Measurements from ENCODE around the gene NACA.
"Not testable (repeated sequence)": the region's sequence is repeated elsewhere in the genome, so short reads cannot be mapped to it uniquely, and the experiment has no call there.

Gene NACA

DNA sequence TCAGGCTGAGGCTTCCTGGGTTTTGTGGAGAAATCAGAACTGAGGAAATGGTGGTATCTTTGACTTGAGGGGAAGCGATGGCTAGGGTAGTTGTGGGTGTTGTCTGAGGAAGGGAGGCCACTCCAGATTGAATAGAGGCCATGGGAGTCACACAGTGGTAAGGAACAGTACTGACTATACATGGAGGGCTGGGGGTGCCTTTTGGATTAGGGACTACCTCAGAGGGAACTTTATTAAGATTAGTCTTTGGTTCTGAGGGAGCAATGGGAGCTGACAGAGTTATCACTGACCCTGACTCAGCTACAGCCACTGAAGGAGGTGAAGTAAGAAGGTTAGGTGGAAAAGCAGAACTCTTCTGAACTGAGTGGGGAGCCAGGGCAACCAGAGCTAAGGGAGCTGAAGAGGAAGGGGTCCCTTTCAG is 4.4 kb downstream of the NACA start:
- peaks cover 22% of the 10 kb centered on the region for H3K4me1 ChIP-seq (ENCODE audit: insufficient read depth, low read length)
- H2AFZ ChIP-seq (ENCODE audit: low read depth, low read length) = no peak overlapping the region
- H3K9me3 ChIP-seq (ENCODE audit: low read length) = no peaks in the 10 kb centered on the region
- H3K27me3 ChIP-seq (ENCODE audit: insufficient read depth, low read length) = no peaks in the 10 kb centered on the region
- H3K4me3 ChIP-seq (ENCODE audit: low read length) = no peak overlapping the region
- peaks cover 54% of the 10 kb centered on the region for H3K36me3 ChIP-seq (ENCODE audit: insufficient read depth, low read length)

DNA sequence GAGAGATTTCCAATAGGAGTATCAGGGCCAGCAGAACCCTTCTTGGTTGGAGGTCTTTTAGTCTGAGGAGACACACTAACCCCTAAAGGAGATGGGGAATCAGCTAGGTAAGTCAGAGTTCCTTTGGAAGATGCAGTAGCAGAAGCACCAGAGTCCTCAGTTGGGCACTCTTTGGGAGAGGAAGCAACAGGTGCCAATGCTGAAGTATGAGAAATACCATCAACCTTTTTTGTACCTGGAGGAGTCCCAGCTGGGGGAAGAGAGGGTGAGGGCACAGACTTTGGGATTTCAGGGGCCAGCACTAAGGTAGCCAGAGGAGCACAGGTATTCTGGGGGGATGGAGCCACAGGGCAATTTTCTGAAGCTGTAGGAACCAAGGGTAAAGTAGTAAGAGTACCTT is 6.0 kb downstream of the NACA start:
- Histone ChIP-seq H3K36me3 (ENCODE audit: insufficient read depth, low read length) (peaks cover 69% of the 10 kb centered on the region), H3K4me3 (ENCODE audit: low read length) (no peak overlapping the region), H3K4me1 (ENCODE audit: insufficient read depth, low read length) (peaks cover 21% of the 10 kb centered on the region), H3K27me3 (ENCODE audit: insufficient read depth, low read length) (no peaks in the 10 kb centered on the region), H3K9me3 (ENCODE audit: low read length) (no peaks in the 10 kb centered on the region), H2AFZ (ENCODE audit: low read depth, low read length) (no peak overlapping the region)

DNA sequence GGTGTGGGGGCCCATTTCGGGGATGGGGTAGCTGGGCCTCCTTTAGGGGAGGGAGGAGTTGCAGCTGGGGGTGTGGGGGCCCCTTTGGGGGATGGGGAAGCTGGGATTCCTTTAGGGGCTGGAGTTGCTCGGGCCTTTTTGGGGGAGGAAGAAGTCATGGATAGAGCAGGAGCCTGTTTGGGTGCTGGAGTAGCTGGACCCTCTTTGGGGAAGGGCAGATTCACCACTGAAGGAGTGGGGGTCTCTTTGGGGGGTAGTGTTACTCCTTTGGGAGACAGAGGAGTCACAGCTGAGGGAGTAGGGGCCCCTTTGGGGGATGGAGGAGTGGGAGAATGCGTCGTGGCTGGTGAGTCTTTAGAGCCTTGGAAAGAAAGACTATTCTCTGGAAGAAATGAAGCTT is 6.5 kb downstream of the NACA start:
- H2AFZ ChIP-seq (ENCODE audit: low read depth, low read length) = no peak overlapping the region
- no peaks in the 10 kb centered on the region for H3K9me3 ChIP-seq (ENCODE audit: low read length)
- no peaks in the 10 kb centered on the region for H3K27me3 ChIP-seq (ENCODE audit: insufficient read depth, low read length)
- no peak overlapping the region for H3K4me3 ChIP-seq (ENCODE audit: low read length)
- peaks cover 17% of the 10 kb centered on the region for H3K4me1 ChIP-seq (ENCODE audit: insufficient read depth, low read length)
- peaks cover 73% of the 10 kb centered on the region for H3K36me3 ChIP-seq (ENCODE audit: insufficient read depth, low read length)

DNA sequence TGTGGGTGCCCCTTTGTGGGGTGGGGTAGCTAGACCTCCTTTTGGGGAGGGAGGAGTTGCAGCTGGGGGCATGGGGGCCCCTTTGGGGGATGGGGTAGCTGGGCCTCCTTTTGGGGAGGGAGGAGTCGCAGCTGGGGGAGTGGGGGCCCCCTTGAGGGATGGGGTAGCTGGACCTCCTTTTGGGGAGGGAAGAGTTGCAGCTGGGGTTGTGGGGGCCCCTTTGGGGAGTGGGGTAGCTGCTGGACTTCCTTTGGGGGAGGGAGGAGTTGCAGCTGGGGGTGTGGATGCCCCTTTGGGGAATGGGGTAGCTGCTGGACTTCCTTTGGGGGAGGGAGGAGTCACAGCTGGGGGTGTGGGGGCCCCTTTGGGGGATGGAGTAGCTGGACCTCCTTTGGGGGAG is 7.0 kb downstream of the NACA start:
- Histone ChIP-seq H2AFZ (ENCODE audit: low read depth, low read length) (no peak overlapping the region), H3K4me3 (ENCODE audit: low read length) (no peak overlapping the region), H3K4me1 (ENCODE audit: insufficient read depth, low read length) (peaks cover 12% of the 10 kb centered on the region), H3K9me3 (ENCODE audit: low read length) (no peaks in the 10 kb centered on the region), H3K27me3 (ENCODE audit: insufficient read depth, low read length) (no peaks in the 10 kb centered on the region), H3K36me3 (ENCODE audit: insufficient read depth, low read length) (peaks cover 77% of the 10 kb centered on the region)

DNA sequence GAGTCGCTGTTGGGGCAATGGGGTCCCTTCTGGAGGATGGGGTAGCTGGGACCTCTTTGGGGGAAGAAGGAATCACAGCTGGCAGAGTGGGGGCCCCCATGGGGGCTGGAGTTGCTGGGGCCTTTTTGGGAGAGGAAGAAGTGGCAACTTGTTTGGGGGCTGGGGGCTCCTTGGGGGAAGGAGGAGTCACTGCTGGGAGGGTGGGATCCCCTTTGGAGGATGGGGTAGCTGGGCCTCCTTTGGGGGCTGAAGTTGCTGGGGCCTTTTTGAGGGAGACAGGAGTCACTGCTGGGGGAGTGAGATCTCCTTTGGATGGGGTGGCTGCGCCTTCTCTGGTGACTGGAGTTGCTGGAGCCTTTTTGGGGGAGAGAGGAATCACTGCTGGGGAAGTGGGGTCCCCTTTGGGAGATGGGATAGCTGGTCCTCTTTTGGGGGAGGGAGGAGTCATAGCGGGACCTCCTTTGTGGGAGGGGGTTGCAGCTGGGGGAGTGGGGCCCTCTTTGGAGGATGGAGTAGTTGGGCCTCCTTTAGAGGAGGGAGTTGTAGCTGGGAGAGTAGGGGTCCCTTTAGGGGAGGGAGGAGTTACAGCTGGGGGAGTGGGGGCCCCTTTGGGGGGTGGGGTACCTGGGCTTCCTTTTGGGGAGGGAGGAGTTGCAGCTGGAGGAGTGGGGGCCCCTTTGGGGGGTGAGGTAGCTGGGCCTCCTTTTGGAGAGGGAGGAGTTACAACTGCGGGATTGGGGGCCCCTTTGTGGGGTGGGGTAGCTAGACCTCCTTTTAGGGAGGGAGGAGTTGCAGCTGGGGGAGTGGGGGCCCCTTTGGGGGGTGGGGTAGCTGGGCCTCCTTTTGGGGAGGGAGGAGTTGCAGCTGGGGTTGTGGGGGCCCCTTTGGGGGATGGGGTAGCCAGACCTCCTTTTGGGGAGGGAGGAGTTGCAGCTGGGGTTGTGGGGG is 7.9 kb downstream of the NACA start:
- no peaks in the 10 kb centered on the region for H3K27me3 ChIP-seq (ENCODE audit: insufficient read depth, low read length)
- no peak overlapping the region for H3K4me3 ChIP-seq (ENCODE audit: low read length)
- H2AFZ ChIP-seq (ENCODE audit: low read depth, low read length) = no peak overlapping the region
- peaks cover 3% of the 10 kb centered on the region for H3K4me1 ChIP-seq (ENCODE audit: insufficient read depth, low read length)
- peaks cover 77% of the 10 kb centered on the region for H3K36me3 ChIP-seq (ENCODE audit: insufficient read depth, low read length)
- no peaks in the 10 kb centered on the region for H3K9me3 ChIP-seq (ENCODE audit: low read length)

DNA sequence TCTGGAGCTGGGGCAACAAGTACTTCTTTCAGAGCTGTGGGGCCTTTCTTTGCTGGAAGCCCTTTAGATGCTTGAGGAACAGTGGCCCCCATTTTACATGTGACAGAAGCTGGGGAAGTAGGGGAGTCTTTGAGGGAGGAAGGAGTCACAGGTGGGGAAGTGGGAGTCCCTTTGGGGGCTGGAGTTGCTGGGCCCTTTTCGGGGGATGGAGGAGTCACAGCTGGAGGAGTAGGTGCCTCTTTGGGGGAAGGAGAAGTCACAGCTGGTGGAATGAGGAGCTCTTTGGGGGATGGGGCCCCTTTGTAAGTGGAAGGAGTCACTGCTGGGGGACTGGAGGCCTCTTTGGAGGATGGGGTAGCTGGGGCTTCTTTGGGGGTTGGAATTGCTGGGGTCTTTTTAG is 8.6 kb downstream of the NACA start:
- H3K36me3 ChIP-seq (ENCODE audit: insufficient read depth, low read length) = peaks cover 75% of the 10 kb centered on the region
- no peak overlapping the region for H3K4me3 ChIP-seq (ENCODE audit: low read length)
- H3K9me3 ChIP-seq (ENCODE audit: low read length) = no peaks in the 10 kb centered on the region
- no peaks in the 10 kb centered on the region for H3K27me3 ChIP-seq (ENCODE audit: insufficient read depth, low read length)
- H3K4me1 ChIP-seq (ENCODE audit: insufficient read depth, low read length) = no peaks in the 10 kb centered on the region
- H2AFZ ChIP-seq (ENCODE audit: low read depth, low read length) = no peak overlapping the region

DNA sequence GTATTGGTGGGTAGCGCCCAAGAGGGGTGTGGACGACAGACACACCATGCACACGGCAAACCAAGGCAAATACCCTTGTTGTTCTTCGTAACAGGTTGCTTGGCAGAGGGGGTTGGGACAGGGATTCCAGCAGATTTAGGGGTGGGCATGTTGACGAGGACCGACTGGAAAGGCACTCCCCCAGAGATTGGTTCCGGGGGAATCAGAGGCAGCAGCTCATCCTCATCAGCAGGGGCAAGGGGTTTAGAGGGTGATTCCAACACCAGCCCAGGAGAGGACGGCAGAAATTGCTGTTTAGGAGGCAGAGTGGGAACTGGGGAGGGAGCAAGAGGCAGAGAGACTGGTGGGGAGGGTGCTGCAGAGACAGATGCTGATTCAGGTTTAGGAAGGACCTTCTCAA is 9.3 kb downstream of the NACA start:
- Histone ChIP-seq H3K9me3 (ENCODE audit: low read length) (no peaks in the 10 kb centered on the region), H2AFZ (ENCODE audit: low read depth, low read length) (no peak overlapping the region), H3K4me3 (ENCODE audit: low read length) (no peak overlapping the region), H3K27me3 (ENCODE audit: insufficient read depth, low read length) (no peaks in the 10 kb centered on the region), H3K4me1 (ENCODE audit: insufficient read depth, low read length) (no peaks in the 10 kb centered on the region), H3K36me3 (ENCODE audit: insufficient read depth, low read length) (peaks cover 71% of the 10 kb centered on the region)

DNA sequence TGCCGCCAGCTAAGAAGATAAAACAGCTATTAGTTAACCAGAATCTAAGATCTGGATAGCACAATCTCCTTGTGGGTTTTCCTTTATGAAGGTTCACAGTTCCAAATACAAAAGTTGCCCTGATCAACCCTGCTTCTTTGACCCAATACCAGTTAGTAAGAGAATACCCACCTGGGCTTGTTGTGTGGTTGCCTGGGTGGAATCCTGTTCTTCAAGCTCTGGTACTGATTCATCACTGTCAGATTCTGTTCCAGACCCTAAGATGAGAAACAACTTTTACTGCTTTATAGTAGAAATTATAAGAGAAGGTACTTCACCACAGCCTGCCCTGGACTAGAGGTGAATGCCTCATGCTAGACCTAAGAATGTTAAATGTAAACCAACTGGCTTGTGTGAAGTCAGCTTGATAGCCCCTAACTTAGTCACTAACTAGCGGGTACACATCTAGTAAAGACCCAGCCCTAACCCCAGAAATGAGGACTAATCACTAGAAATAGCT is 10.6 kb downstream of the NACA start:
- peaks cover 58% of the 10 kb centered on the region for H3K36me3 ChIP-seq (ENCODE audit: insufficient read depth, low read length)
- H3K27me3 ChIP-seq (ENCODE audit: insufficient read depth, low read length) = no peaks in the 10 kb centered on the region
- no peaks in the 10 kb centered on the region for H3K9me3 ChIP-seq (ENCODE audit: low read length)
- no peak overlapping the region for H2AFZ ChIP-seq (ENCODE audit: low read depth, low read length)
- no peak overlapping the region for H3K4me3 ChIP-seq (ENCODE audit: low read length)
- H3K4me1 ChIP-seq (ENCODE audit: insufficient read depth, low read length) = no peaks in the 10 kb centered on the region

DNA sequence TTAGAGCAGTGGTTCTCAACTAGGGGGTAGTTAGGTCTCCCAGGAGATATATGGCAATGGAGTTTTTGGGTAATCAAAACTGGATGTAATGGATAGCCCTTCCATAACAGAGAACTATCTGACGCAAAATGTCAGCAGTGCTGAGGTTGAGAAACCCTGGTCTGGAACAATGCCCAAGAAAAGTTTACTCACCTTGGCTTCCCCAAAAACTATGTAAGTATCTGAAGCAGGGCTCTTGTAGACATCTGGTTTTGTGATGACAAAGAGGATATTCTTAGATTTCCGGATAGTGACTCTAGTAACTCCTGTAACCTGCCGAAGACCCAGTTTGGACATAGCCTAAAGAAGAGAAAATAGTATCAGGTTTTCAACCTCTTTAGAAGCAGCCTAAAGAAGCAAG is 11.8 kb downstream of the NACA start:
- no peak overlapping the region for H3K4me3 ChIP-seq (ENCODE audit: low read length)
- H3K27me3 ChIP-seq (ENCODE audit: insufficient read depth, low read length) = no peaks in the 10 kb centered on the region
- H2AFZ ChIP-seq (ENCODE audit: low read depth, low read length) = no peak overlapping the region
- no peaks in the 10 kb centered on the region for H3K9me3 ChIP-seq (ENCODE audit: low read length)
- no peaks in the 10 kb centered on the region for H3K4me1 ChIP-seq (ENCODE audit: insufficient read depth, low read length)
- H3K36me3 ChIP-seq (ENCODE audit: insufficient read depth, low read length) = peaks cover 50% of the 10 kb centered on the region

DNA sequence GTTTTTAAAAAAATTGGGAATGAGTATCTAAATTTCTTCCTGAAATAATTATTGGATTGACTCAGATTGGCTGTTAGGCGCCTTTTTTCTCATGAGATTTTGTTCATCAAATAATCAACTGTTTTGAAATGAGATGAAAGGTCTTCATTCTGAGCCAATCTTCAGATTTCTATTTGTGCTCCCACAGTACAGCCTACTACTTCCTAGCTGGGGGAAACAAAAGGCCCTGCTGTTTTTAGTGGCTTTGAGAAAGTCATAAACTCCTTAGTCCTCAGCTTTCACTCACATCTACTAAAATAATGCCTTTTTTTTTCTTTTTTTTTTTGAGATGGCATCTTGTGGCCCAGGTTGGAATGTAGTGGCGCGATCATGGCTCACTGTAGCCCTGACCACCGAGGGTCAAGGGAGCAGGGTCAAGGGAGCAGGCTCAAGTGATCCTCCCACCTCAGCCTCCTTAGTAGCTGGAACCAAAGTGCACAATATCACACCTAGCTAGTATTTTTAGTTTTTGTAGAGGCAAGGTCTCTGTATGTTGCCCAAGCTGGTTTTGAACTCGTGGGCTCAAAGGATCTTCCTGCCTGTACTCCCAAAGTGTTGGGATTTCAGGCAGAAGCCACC is 15.2 kb downstream of the NACA start:
- Histone ChIP-seq H2AFZ (ENCODE audit: low read depth, low read length) (no peak overlapping the region), H3K9me3 (ENCODE audit: low read length) (no peaks in the 10 kb centered on the region), H3K36me3 (ENCODE audit: insufficient read depth, low read length) (peaks cover 34% of the 10 kb centered on the region), H3K4me1 (ENCODE audit: insufficient read depth, low read length) (no peaks in the 10 kb centered on the region), H3K4me3 (ENCODE audit: low read length) (no peak overlapping the region), H3K27me3 (ENCODE audit: insufficient read depth, low read length) (no peaks in the 10 kb centered on the region)

DNA sequence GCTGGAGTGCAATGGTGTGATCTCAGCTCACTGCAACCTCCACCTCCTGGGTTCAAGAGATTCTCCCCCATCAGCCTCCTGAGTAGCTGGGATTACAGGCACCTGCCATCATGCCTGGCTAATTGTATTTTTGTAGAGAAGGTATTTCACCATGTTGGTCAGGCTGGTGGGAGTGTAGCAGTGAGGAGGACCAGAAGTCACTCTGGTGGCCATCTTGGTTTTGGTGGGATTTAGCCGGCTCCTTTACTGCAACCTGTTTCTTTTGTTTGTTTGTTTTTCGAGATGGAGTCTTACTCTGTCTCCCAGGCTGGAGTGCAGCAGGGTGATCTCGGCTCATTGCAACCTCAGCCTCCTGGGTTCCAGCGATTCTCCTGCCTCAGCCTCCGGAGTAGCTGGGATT is 20.6 kb downstream of the NACA start:
- H2AFZ ChIP-seq (ENCODE audit: low read depth, low read length); H3K4me3 ChIP-seq (ENCODE audit: low read length); H3K9me3 ChIP-seq (ENCODE audit: low read length); H3K4me1 ChIP-seq (ENCODE audit: insufficient read depth, low read length); H3K27me3 ChIP-seq (ENCODE audit: insufficient read depth, low read length); H3K36me3 ChIP-seq (ENCODE audit: insufficient read depth, low read length): not testable (repeated sequence)

DNA sequence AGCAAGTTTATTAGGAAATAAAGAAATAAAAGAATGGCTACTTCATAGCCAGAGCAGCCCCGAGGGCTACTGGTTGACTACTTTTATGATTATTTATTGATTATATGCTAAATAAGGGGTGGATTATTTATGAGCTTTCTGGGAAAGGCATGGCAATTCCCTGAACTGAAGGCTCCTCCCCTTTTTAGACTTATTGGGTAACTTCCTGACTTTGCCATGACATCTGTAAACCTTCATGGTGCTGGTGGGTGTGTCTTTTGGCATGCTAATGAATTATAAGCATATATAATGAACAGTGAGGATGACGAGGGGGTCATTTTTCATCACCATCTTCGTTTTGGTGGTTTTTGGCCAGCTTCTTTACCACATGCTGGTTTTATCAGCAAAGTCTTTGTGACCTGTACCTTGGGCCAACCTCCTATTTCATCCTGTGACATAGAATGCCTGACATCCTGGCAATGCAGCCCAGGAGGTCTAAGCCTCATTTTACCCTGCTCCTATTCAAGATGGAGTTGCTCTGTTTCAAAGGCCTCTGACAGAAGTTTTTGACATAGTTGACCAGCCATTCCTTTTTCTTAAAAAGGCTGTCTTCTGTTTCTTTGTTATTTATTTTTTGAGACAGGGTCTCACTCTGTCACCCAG is 26.0 kb downstream of the NACA start:
- H3K4me3 ChIP-seq (ENCODE audit: low read length) = no peak overlapping the region
- no peaks in the 10 kb centered on the region for H3K9me3 ChIP-seq (ENCODE audit: low read length)
- no peaks in the 10 kb centered on the region for H3K27me3 ChIP-seq (ENCODE audit: insufficient read depth, low read length)
- no peak overlapping the region for H2AFZ ChIP-seq (ENCODE audit: low read depth, low read length)
- H3K4me1 ChIP-seq (ENCODE audit: insufficient read depth, low read length) = peaks cover 3% of the 10 kb centered on the region
- H3K36me3 ChIP-seq (ENCODE audit: insufficient read depth, low read length) = no peaks in the 10 kb centered on the region
